ENCODE results near the gene CUL4A.

DNA sequence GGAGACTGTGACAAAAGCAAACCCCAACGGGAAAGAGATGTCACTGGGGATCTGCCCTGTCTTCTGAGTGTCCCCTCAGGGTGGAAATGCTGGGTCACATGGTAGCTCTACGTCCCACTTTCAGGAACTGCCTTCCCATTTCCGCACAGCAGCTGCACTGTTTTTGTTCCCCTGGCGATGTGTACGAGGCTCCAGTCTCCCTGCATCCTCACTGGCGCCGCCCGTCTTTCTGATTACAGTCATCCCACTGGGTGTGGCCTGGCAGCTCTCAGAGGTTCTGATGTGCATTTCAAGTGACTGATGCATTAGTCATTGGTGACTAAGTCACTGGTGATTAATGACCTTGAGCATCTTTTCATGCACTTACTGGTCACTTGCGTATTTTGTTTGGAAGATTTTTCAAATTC lies 22.1 kb upstream of the CUL4A start:
- TF ChIP-seq EP300 (IDR thresholded peaks at IDR 0.05) (peak in 1 of 2 donors; percentile 59), POLR2A (IDR thresholded peaks at IDR 0.05) (no peak)
- TF ChIP-seq, protein P1, sequence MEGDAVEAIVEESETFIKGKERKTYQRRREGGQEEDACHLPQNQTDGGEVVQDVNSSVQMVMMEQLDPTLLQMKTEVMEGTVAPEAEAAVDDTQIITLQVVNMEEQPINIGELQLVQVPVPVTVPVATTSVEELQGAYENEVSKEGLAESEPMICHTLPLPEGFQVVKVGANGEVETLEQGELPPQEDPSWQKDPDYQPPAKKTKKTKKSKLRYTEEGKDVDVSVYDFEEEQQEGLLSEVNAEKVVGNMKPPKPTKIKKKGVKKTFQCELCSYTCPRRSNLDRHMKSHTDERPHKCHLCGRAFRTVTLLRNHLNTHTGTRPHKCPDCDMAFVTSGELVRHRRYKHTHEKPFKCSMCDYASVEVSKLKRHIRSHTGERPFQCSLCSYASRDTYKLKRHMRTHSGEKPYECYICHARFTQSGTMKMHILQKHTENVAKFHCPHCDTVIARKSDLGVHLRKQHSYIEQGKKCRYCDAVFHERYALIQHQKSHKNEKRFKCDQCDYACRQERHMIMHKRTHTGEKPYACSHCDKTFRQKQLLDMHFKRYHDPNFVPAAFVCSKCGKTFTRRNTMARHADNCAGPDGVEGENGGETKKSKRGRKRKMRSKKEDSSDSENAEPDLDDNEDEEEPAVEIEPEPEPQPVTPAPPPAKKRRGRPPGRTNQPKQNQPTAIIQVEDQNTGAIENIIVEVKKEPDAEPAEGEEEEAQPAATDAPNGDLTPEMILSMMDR (IDR thresholded peaks at IDR 0.05), result no peak
